ENCODE data around the gene SMAD2.

SMAD2 gene

DNA sequence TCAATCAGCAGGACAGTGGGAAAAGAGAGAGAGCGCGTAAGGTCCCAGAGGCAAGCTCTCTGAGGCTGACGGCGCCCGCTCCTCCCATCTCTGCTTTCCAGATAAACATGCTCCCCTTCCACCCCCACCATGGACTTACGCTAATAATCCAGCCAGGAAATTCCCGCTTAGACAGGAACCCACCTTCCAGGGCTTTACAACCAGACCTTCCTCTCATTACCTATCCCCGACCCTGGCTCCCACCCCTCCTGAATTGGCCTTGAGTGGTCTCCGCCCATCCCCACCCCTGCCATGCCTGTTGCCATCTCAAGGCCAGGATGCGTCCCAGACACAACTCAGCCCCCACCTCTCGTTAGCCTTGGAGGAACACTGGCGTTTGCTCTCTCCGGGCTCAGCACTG lies 131.1 kb downstream of the SMAD2 start:
- Histone ChIP-seq H3K79me2 (ENCODE audit: insufficient read depth, low read length) (no peaks in the 10 kb centered on the region), H3F3A (ENCODE audit: insufficient read depth, low read length) (no peaks in the 10 kb centered on the region), H3K27ac (ENCODE audit: low read depth, low read length, poor library complexity, severe bottlenecking) (no peak overlapping the region), H3K4me1 (ENCODE audit: insufficient read depth, low read length, severe bottlenecking) (no peaks in the 10 kb centered on the region), H3K4me3 (ENCODE audit: low read depth, low read length, poor library complexity, severe bottlenecking) (no peak overlapping the region), H2AFZ (ENCODE audit: low read length) (no peak overlapping the region), H3K9ac (ENCODE audit: low read length) (no peak overlapping the region), H3K36me3 (ENCODE audit: insufficient read depth, low read length) (no peaks in the 10 kb centered on the region), H3K9me3 (ENCODE audit: low read length) (no peaks in the 10 kb centered on the region), H3K4me2 (ENCODE audit: low read length) (no peak overlapping the region), H4K20me1 (ENCODE audit: insufficient read depth, low read length) (no peaks in the 10 kb centered on the region), H3K27me3 (ENCODE audit: insufficient read depth, low read length) (no peaks in the 10 kb centered on the region; the same call in 1 of the 2 replicates), H3K9me2 (ENCODE audit: low read depth, low read length) (no peaks in the 10 kb centered on the region)
- TF ChIP-seq, protein P1, sequence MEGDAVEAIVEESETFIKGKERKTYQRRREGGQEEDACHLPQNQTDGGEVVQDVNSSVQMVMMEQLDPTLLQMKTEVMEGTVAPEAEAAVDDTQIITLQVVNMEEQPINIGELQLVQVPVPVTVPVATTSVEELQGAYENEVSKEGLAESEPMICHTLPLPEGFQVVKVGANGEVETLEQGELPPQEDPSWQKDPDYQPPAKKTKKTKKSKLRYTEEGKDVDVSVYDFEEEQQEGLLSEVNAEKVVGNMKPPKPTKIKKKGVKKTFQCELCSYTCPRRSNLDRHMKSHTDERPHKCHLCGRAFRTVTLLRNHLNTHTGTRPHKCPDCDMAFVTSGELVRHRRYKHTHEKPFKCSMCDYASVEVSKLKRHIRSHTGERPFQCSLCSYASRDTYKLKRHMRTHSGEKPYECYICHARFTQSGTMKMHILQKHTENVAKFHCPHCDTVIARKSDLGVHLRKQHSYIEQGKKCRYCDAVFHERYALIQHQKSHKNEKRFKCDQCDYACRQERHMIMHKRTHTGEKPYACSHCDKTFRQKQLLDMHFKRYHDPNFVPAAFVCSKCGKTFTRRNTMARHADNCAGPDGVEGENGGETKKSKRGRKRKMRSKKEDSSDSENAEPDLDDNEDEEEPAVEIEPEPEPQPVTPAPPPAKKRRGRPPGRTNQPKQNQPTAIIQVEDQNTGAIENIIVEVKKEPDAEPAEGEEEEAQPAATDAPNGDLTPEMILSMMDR (IDR thresholded peaks at IDR 0.05; ENCODE audit: low read length), result no peak
- TF ChIP-seq EZH2 (IDR thresholded peaks at IDR 0.05; ENCODE audit: borderline replicate concordance, low read length), result no peak

- Histone ChIP-seq H3K4me2 (ENCODE audit: low read length) (no peak overlapping the region), H2AFZ (ENCODE audit: low read length) (no peak overlapping the region), H3F3A (ENCODE audit: insufficient read depth, low read length) (no peaks in the 10 kb centered on the region), H3K36me3 (ENCODE audit: insufficient read depth, low read length) (no peaks in the 10 kb centered on the region), H3K4me3 (ENCODE audit: low read depth, low read length, poor library complexity, severe bottlenecking) (no peak overlapping the region), H4K20me1 (ENCODE audit: insufficient read depth, low read length) (no peaks in the 10 kb centered on the region), H3K9ac (ENCODE audit: low read length) (no peak overlapping the region), H3K9me3 (ENCODE audit: low read length) (no peaks in the 10 kb centered on the region), H3K27ac (ENCODE audit: low read depth, low read length, poor library complexity, severe bottlenecking) (no peak overlapping the region), H3K27me3 (ENCODE audit: insufficient read depth, low read length) (no peaks in the 10 kb centered on the region; the same call in 1 of the 2 replicates), H3K9me2 (ENCODE audit: low read depth, low read length) (no peaks in the 10 kb centered on the region), H3K4me1 (ENCODE audit: insufficient read depth, low read length, severe bottlenecking) (no peaks in the 10 kb centered on the region), H3K79me2 (ENCODE audit: insufficient read depth, low read length) (no peaks in the 10 kb centered on the region)
- no peak for TF ChIP-seq EZH2 (IDR thresholded peaks at IDR 0.05; ENCODE audit: borderline replicate concordance, low read length)
- TF ChIP-seq, protein P1 (IDR thresholded peaks at IDR 0.05; ENCODE audit: low read length), result no peak
Measured at GRCh38 chr18:47798366-47798765, 132.1 kb downstream of the SMAD2 start.

DNA sequence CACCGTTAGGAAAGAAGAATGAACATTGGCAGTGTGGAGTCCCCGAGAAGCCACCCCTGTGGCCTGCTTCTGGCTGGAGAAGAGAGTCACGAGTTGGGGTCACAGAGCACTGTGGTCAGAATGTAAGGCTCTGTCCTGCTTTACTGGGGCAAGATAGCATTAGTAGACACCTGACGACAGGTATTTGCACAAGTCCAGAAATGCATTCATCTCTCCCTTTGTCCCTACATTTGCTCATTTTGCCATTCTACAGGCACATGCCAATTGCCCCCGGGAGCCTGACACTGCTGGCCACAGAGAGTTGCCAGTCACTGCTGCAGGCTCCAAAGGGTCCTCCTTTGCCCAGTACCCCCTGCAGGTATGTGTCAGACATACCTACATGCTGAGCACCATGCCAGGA lies 133.3 kb downstream of the SMAD2 start:
- Histone ChIP-seq H2AFZ (ENCODE audit: low read length) (no peak overlapping the region), H3K27ac (ENCODE audit: low read depth, low read length, poor library complexity, severe bottlenecking) (no peak overlapping the region), H3K4me3 (ENCODE audit: low read depth, low read length, poor library complexity, severe bottlenecking) (no peak overlapping the region), H3K4me1 (ENCODE audit: insufficient read depth, low read length, severe bottlenecking) (no peaks in the 10 kb centered on the region), H4K20me1 (ENCODE audit: insufficient read depth, low read length) (no peaks in the 10 kb centered on the region), H3K9ac (ENCODE audit: low read length) (no peak overlapping the region), H3K9me2 (ENCODE audit: low read depth, low read length) (no peaks in the 10 kb centered on the region), H3K79me2 (ENCODE audit: insufficient read depth, low read length) (no peaks in the 10 kb centered on the region), H3K27me3 (ENCODE audit: insufficient read depth, low read length) (no peaks in the 10 kb centered on the region; the same call in 1 of the 2 replicates), H3K4me2 (ENCODE audit: low read length) (no peak overlapping the region), H3K9me3 (ENCODE audit: low read length) (no peaks in the 10 kb centered on the region), H3F3A (ENCODE audit: insufficient read depth, low read length) (no peaks in the 10 kb centered on the region), H3K36me3 (ENCODE audit: insufficient read depth, low read length) (no peaks in the 10 kb centered on the region)
- TF ChIP-seq EZH2 (IDR thresholded peaks at IDR 0.05; ENCODE audit: borderline replicate concordance, low read length), result no peak
- TF ChIP-seq, protein P1 (IDR thresholded peaks at IDR 0.05; ENCODE audit: low read length), result no peak
